ENCODE measurements around the gene GALC.

Gene GALC

DNA sequence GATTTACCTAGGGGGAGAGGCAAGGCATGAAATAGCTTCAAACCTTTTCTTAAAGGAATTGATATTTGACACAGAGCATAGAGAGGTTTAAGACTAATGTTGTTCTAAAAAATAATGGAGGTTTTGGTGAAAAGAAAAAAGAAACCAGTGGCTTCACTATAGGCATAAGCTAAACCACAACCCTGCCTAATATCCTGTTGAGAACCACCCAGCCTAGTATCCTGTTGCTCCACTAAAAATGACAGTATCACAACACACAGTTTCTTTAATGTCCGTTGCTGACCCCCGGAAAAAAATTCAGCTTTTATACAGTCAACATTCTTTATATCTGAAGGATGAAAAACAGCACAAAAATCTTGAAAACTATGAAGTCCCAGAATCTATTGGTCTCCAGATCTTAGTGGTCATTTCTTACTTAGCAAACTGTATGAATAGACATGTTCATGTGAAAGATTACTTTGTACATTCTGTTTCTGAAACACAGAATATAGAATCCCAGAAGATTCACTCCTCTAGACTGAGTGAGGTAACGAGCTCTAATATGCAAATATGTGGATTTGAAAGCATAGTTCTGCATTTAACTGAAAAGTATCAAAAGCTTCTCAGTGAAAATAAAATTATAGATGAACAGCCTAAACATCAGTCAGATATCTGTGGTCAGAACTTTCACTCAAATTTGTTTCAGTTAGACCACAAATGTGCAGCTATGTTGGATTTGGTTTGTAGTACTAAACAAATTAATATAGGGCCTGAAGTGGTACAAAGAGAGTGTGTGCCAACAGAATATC, 40.5 kb downstream of the GALC start:
- DNase-seq: no peak

DNA sequence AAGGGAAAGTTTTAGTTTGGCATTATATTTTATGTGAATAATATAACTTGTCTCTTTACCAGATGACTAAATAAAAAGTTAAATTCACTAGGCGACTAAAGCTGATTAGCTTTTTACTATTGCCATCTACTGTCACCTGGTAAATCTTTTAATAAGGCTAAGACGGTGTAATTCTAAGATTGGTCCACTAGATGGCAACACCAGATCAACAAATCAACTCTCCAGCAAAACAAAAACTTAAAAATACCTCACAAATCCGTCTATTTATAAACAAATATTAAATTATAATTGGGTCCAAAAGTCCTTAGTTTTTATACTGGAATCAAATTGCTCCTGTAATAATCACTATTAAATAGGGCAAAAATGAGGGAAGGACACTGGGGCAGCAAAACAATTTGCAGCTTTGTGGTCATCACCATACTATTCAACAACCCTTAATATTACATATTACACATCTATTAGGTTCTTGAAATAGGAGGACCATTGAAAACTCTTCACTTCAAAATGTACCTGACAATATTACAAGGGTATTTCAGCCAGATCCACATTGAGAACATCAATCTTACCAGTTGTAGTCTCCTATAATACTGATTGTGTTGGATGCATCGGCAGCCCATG, 47.9 kb downstream of the GALC start:
- no peak for DNase-seq

DNA sequence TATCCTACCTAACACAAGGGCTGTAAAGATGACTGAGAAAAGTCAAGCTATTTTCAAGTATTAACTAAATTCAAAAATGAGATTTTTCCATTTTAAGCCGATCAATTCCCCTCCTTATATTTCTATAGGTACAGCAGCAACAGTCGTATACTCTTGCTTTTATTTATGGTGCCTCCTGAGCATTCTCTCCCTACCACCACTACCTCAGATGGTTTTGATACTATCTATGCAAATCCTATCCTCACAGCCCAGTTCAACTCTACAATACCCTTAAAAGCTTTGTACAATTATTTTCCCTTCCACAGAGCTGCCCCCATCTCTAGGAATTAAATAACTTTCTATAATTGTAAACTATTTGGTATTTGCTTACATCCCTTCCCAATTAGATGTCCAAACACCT, 52.1 kb downstream of the GALC start:
- DNase-seq: no peak

DNA sequence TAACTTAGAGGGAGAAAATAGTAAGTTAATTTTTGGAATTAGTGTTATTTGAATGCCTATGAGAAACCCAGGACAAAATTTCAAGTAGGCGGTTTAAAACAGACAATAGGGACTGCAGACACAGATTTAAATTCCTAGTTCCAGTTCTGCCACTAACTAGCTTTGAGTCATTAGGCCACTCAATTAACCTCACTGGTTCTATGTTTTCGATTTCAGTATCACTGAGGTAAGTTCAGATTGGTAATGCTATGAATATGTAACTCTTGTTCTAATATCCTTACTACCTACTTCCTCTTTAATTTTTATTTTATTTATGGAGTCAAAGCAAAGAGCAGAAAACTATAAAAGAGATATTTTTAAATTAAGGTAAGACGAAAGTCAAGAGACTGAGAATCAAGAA, 52.6 kb downstream of the GALC start:
- no peak for DNase-seq

DNA sequence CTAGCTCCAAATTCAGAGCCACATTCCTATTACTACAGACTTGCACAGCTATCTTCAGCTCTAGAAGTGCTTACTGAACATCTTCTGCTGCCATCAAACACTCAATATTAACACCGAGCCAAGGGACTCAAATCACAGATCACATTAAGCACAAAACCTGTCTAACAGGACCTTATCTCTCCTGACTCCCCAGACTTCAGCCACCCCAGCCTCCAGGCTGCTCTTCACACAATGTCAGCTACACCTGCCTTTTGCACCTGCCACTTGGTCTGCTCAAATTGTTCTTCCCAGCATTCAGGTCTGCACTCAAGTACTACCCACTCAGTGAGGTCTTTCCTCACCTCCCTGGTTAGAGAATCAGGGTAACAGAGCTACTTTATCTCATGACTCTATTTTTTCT, 57.1 kb downstream of the GALC start:
- DNase-seq: no peak

DNA sequence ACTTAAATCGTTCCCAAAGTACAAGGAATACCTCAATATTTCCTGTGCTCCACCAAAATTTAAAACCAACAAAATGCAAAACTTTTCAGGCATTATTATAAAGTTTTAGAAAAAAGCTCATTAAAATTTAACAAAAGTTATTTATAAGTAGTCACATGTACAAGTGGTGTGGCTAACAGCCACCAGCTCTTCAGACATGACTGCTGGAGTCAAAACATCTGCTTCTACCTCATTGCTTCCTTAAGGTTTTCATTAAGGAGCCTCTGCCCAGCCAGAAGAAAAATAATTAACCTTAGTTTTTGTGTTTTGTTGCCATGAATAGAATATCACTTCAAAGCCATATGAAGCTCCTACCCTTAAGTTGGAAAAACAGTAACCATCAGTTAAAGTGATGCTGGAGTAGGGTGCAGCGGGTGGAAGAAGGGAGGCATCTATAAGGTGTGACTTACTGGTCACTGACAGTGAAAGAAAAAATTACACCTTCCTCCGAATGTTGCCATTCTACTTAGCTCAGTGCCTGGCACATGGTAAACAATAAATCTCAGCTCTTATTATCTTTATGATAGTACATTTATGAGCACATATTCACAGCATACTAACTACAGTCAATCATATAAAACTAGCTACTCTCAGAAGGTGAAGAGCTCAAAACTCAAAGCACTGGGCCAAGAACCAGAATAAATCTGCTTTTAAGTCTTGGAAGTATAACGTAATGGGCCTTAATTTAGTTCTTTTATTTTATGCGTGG, 57.7 kb downstream of the GALC start:
- DNase-seq: no peak

DNA sequence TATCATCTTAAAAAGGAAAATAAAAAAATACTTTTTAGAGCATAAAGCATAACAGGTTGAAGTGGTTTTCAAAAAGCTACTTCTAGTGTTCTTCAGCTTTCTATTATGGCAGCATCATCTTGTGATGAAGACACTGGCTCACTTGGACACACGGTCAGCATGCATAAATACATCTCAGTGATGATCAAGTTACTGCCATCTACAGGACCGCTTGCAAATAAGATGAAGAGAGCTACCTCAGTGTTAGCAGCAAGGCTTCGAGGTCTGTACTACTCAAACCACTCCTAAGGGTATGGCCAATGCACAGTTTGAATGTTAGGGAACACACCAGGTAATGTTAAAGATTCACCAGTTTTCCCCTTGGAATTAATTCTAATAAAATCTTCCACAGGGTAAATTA, 58.8 kb downstream of the GALC start:
- no peak for DNase-seq

DNA sequence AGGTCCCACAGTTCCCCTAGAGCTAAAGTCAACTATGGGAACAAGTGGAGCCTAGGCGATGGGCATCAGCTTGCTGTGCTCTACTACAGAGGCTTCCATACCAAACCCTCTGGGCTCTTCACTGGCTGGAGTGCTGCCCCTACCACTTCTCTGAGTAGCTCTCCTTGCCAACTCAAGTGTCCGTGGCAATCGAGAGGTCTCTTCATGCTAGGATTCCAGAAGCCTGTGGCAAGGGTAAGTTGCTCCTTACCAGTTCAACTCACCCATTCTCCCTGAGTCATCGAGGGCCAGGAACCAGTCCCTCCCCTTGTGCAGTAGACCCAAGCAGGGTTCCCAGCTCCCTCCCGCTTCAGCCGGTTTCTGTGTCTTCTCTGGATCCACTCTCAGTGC, 76.1 kb downstream of the GALC start:
- no peak for DNase-seq

DNA sequence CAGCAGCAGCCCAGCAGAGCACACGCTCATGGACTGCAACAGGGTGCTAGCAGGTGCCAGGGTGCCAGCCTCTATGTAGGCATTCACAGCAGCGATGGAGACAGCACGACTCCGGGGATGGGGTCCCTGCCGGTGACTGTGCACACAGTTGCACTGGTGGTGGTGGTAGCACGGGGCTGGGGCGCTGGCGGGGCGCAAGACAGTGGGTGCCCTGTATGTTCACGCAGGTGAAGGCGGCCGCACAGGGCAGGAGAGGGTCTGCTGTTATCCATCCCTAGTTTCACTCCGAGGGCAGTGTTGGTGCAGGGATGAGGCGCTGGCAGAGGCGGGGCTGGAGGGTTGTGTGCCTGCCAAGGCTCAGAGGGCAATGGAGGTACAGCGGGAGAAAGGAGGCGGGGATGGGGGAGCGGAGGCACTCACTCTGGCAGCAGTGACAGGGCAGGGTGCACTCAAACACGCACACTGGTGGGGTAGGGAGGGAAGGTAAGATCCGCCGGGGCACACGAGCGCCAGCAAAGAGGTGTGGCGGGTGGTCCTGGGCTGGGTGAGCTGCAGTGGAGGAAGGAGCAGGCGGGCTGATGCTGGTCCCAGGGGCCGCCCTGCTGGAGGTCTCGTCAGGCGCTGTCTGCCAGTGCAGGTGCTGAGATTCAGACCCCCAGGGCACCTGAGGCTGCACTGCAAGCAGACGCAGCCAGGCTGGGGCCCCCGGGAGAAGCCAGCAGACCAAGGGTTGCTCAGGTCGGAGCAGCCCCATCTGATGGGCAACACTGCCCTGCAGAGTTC, 76.7 kb downstream of the GALC start:
- DNase-seq: no peak

DNA sequence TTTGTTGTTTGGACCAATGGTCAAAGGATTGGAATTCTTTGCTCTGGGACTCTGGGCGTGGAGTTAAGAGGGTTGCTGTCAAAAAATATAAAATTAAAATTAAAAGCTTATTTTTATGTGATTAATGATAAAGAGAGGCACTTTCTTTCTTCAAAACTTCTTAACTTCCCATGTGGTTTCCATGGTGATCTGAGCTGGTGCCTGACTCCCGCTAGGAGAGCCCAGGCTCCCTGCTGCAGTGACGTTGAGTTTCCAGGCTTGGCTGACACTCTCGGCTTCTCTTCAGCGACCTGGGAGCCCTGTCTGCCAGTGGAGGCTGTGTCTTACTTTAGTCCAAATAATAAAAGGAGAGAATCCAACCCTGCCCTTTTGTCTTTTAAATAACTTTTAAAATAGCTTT, 84.4 kb downstream of the GALC start:
- no peak for DNase-seq

DNA sequence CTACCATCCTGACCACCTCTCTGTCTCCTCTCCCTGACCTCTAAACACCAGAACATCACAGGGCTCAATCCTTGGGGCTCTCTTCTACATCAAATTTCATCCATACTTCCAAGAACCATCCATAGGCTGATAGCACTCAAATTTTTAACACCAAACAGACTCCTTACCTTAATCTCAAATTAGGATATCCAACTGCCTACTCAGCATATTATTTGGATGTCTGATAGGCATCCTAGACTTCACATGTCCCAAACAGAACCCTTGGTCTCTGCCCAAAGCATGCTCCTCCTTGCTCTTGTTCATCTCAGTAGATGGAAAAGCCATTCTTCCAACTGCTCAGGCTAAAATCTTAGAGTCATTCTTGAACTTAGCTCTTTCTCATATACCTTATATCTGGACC, 91.3 kb downstream of the GALC start:
- DNase-seq: no peak

DNA sequence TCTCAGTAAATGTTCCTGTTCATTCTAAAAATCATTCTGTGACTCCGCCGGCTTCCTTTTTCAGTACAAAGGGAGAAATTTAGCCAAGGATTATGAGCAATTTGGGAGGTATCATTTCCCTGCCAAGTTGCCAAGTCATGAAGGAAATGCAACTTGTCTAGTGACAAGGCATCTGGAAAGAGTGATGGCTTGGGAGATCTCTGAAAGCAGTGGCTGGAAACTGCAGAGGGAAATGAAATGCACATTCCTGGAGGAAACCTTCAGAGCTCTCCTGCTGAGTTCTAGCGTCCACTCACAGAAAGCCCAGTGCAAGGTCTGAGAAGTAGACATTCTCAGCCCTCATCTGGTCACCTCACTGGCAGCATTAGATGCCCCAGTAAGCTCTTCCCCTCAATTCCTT, 91.7 kb downstream of the GALC start:
- no peak for DNase-seq

DNA sequence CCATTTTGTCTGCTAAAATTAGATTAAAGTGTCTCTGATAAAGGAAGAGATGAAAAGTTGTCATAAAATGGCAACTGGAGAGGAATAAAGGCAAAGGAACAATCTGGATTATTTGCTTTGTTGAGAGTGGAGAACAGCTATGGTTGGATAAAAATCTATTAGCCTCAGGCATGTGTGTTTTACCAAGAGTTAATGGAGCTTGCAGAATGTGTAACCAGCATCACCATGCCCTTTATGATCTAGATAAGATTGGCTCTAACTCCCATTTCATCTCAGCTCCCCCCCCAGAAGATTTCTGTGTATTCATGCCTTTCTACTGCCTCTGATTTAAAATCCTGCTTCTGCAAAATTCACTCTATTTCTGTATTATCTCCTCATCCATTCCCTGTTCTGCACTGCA, 93.8 kb downstream of the GALC start:
- no peak for DNase-seq

DNA sequence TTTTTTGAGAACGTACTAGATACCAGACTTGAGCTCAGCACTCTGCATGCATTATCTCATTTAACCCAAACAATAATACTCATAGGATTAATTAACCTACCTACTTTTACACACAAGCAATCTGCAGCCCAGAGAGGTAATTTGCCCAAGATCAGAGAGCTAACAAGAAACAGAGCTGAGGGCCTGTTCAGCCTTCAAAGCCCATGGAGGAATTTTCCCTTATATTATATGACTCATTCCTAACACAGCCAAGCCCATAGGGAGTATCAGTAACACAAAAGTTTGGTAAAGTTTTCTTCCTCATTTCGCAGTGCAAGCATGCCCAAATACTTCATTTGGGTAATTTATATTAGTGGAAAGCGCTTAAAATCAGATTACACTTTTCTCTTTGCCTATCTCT, 94.7 kb downstream of the GALC start:
- DNase-seq: no peak

DNA sequence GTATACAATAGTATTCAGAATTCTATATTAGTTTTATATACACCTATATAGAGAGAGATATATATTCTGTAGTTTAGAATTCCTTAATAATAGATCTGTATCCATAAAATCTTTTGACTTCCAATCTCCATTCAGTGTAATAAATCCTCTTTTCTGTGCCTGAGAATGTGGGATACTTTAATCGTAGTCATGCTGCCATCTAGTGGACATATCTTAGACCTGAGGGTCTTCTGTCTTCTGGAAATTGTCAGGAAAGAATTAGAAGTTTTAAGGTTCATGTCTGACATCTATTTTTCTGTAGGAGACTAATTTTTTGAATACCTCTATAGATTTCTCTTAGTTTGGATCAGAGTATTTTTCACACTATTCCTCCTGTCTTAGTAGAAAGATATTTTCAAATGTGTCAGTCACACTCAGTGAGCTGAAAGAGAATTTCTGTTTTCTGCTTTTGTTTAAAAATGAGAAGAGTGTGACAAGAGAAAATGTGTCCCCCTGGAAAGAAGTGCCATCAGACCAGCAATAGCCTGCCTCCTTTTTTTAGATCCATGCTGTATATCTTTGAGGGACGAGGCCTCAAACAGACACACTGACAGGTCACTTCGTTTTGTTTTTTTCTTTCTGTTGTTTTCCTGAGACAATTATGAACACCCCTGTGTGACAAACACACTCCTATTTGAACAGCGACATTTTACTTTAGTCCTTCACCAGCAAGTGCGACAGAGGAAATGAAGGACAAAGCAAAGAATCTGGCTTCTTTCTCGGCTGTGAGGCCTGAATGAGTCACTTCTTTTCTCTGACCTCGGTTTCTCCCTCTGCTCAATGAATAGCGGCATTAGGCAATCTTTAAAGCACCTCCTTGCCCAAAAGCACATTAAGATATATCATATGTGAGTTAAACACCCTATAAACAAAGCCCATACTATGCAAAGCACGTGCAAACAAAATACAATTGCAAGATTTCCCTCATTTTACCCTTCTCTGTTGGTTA, 96.3 kb downstream of the GALC start:
- DNase-seq: no peak

DNA sequence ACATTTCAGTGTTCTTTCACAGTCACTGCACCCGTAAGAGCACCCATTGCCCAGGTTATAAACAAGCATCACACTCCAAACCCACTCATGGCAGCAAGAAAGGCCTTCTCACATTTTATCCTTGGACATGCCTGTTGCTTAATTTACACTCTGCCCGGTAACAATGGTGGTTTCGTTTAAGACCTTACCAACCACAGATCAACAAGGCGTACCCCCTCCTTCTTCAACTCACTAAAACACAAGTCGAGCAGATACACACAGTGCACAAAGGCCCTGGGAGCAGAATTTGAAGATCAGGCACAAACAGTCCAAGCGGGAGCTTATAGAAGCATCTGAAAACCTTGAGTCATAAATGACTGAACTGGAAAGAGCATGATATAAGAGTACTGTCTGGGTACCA, 98.1 kb downstream of the GALC start:
- DNase-seq: no peak

DNA sequence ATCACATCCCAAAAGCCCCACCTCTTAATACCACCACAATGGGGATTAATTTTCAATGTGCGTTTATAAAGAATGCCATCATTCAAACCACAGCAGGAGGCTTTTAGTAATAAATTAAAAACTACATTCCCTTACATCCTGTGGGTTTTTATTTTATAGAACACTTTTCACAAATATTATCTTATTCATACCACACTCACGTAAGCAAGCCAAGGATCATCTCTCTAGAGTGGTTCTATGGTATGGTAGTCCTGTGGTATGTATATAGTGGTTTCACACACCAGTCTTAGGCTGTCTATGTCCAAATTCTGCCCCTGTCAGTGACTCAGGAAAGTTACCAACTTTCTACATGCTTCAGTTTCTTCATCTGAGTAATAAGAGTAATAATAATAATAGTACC, 100.2 kb downstream of the GALC start:
- no peak for DNase-seq

DNA sequence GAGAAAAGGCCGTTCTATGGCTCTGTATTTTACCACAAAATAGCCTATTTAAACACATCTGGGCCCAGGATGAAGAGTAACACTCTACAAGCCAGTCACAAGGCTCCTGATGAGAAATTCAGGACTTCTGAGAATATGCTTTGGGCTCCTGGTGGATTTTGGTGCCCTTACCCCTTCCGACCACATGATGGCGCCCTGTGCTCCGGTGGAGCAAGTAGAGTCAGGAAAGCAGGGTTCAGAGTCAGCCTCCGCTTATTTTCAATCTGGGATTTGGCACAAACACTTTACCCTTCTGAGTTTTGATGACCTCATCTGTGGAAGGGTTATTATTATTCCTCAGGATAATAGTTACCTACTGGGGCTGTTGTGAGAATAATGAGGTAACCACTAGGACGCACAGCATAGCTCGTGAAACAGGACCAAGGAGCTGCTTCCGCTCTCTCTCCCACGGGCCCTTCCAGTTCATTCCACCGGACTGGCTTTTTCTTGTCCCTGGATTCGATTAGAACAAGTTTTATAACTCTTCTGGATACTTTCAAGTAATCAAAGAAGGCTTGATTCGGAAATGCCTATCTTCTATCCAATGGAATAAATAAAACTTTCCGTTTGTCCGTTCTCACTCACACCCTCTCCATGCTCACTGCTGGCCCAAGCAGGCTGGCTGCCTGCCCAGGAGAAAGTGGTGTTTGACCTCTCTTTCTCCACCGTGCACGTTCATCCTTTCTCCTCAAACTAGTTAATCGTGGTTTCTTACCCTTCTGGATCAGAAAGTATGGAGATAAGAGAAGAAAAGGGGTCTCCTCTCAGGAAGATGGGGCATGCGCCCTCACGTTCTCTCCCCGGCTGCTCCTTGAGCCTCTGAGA, 104.6 kb downstream of the GALC start:
- DNase-seq: no peak

DNA sequence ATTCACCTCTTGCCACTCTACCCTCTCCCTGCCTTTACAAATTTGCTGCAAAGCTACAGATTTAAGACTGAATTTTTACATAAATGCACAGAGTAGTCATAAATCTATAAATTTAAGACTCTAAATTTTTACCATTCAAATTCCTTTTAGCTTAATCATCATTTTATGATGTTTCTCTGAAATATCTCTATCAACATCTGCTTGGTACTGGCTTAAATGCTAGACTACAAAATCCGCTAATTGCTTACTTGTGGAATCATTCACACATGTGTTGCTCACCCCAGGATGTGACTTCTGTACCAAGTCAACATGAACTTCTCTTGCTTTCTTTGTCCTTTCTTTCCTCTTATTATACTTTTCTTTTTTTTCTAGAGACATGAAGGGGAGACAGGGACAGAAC, 109.2 kb downstream of the GALC start:
- DNase-seq: no peak

Data from stimulated activated naive CD4-positive, alpha-beta T cell treated with Interleukin-2 at 50 U/mL for 16 hours (primary cell).